DOHH2 (cell line): ENCODE data around the gene TNFRSF13B.

ENCODE experiments used
- EZH2phosphoT487 ChIP-seq: fragments of 200-600 bp; sonication (generic); IDR thresholded peaks from 2 replicates; pipeline ENCODE4 v1.6.1; 2017; ENCODE audit warnings: borderline replicate concordance, mild to moderate bottlenecking, antibody characterized with exemption, low read length, moderate library complexity, mixed read lengths
- TF ChIP-seq, protein P1 (sequence below): fragments of 200-600 bp; sonication (generic); IDR thresholded peaks from one replicate; pipeline ENCODE4 v1.5.1; 2014; ENCODE audit warnings: antibody characterized with exemption, mild to moderate bottlenecking, low read depth, low read length; ENCODE audit not compliant: poor library complexity, severe bottlenecking

- TF ChIP-seq, protein P1, sequence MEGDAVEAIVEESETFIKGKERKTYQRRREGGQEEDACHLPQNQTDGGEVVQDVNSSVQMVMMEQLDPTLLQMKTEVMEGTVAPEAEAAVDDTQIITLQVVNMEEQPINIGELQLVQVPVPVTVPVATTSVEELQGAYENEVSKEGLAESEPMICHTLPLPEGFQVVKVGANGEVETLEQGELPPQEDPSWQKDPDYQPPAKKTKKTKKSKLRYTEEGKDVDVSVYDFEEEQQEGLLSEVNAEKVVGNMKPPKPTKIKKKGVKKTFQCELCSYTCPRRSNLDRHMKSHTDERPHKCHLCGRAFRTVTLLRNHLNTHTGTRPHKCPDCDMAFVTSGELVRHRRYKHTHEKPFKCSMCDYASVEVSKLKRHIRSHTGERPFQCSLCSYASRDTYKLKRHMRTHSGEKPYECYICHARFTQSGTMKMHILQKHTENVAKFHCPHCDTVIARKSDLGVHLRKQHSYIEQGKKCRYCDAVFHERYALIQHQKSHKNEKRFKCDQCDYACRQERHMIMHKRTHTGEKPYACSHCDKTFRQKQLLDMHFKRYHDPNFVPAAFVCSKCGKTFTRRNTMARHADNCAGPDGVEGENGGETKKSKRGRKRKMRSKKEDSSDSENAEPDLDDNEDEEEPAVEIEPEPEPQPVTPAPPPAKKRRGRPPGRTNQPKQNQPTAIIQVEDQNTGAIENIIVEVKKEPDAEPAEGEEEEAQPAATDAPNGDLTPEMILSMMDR, result no peak
- no peak for TF ChIP-seq EZH2phosphoT487
Measured at GRCh38 chr17:16980061-16980460, 8.1 kb upstream of the TNFRSF13B start.
